NCI-H345 (cell line): Measurements from ENCODE around the gene HOXB3.
A peak's percentile ranks its signal among the peaks of the same experiment; 100 is the strongest.

ENCODE experiments used
- DNase-seq: peaks from one replicate; lab custom pipeline; 2025; lab: John Stamatoyannopoulos, UW

Gene HOXB3

DNA sequence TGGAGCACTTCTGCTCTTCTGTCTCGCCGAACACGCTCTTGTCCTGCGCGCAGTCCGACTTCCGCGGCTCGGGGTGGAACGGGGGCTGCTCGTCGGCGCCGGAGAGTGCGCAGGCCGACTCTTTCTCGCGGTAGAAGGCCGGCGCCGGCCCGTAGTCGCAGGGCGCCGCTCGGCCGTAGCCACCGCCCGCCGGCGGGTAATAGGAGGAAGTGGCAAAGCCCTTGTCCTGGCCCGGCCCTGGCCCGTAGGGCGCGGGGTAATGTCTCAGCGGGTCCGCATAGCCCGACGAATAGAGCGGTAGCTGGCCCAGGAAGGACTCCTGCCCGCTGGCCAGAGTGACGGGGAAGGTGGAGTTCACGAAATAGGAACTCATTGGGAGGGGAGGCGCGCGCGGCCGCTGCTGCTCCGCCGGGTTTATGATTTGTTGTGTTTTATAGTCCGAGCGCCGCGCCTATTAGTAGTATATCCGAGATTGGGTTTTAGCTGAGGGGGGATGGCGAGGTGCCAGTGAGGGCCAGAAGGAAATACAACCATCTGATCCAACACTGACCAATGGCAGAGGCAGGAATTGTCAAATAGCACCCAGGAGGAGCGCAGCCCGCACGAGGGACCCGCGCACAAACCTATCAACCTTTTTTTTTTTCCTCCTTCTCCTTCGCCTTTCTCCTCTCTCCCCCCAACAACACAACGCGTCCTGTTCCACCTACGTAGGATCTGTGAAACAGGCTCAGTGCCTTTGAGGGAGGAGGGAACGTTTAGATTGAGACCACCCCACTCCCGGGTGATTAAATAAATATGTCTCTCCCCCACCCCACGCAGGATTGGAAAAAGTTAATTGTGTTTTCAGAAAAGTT is 8.0 kb upstream of the HOXB3 start:
- no peak for DNase-seq

GRCh38 chr17:48597528-48597777 is 7.4 kb upstream of the HOXB3 start:
- no peak for DNase-seq

DNA sequence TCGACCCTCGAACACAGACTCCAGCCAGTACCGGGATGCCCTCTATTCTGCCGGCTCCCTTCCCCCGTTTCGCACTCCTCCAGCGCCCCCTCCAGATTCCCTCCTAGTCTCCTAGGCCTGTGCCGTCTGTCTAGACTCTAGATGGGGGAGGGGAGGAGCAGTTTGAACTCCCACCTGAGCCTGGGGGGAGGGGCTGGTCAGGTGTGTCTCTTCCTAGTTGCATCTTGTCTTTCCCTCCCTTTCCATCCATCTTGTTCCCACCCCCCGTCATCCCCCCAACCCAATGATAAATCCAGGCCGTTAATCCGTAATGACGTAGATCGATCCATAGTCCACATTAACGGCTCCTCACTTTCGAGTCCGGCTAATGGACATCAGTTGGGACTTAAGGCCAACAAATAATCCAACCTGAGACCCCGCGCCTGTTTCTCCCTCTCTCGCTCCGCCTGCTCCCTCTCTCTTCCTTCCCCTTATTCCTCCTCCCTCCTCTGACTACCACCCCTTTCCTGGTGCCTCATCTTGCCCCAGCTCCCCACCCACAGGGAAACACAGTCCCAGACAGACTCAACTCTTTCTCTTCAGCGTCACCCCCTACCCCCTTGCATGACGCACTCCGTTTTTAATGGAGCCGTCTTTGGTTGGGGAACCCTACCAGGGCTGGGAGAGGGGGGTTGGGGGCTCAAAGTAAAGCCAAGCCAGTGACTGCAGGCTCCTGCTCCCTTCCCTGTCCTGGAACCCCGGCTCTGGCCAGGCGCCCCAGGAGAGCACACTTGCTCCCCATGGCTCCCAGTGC is 6.9 kb upstream of the HOXB3 start:
- DNase-seq: no peak

GRCh38 chr17:48596000-48596734 is 6.1 kb upstream of the HOXB3 start:
- DNase-seq: no peak

DNA sequence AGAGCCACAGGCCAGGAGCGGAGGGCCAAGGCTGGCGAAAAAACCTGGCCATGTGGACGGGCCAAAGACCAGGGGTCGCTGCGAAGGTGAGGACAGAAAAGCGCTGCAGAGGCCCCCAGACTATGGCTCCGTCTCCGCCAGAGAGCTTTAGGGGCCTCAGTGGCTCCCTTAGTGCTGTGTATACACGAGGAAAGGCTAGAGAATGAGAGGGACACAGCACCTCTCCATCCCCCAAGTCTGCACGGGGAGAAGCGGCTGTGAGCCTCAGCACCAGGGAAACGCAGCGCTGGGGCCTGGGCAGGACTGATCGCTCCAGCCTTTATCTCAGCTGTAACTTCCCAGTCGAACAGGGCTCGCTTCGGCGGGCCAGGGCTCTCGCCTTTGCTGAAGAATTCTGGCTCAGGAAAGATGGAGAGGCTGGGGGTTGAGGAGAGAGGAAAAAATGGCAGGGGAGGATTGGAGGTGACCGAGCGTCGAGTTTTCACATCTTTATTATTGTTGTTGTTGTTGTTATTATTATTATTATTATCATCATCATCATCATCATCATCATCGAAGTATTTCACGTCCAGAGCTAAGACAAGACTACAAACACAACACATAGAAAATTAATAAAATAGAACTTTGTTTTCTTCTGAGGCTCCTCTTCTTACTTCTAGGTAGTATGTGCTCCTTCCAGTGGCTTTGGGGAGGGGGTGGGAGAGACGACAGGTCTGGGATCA is 5.4 kb upstream of the HOXB3 start:
- DNase-seq: no peak

DNA sequence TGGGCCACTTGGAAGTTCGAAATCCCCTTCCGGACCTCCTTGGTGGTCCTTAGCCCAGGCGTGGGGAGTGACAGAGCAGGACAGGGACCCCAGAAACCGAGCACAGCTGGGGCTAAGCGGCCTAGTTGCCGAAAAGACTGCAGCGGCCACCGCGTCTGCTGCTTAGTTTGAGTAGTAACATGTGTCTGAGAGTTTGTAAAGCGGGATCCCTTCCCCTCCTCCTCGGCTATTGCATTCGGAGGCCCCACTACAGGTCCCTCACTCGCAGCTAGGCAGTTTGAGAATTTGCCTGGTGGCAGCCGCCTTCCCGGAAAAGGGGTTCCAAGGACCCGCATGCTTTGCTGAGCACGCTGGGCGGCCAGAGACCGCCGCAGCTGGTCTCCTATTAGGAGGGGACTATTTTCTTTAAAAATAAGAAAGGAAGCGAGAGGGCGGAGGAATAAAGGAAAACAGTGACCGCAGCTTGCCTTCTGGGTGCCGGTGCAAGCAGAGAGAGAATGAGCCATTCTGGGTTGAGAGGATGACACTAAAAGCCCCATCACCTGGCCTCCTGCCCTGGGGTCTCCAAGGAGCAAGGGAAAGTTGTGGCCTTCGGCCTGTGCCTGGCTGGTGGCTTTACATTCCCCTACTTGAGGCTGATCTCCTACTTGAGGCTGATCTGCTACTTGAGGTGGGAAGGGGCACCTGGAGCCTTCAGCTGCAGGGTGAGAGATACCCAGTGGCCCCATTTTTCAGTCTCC is 4.7 kb upstream of the HOXB3 start:
- no peak for DNase-seq

DNA sequence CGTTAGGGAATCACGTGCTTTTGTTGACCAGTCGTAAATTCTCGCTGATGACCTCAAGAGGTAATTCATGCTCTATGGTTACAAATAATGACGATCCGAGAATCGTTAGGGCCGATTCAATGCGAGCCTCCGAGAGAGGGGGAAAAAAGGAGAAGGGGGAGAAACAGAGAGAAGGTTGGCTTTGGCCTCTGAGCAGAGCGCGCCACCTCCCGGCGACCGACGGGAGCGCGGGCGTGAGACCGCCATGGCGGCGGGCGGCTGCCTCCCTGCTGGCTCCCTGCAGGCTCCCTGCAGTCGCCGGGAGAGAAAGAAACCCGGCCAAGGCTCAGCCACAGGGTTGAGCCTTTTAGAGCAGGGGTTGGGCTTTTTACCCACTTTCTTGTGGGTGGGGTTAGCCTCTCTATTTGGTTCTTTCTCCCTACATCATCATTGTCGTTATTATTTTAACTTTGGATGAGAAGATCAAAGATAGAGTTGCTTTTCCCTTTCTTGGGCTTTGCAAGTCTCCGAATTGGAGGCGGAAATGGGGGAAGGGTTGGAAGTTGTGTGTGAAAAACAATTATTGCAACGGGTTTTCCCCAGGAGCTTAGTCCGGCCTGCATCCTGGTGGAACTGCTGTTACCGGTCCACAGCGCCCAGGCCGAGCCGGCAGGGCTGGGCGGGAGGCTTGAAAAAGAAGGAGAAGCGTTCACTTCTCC is 3.9 kb upstream of the HOXB3 start:
- peak; percentile 98 for DNase-seq

DNA sequence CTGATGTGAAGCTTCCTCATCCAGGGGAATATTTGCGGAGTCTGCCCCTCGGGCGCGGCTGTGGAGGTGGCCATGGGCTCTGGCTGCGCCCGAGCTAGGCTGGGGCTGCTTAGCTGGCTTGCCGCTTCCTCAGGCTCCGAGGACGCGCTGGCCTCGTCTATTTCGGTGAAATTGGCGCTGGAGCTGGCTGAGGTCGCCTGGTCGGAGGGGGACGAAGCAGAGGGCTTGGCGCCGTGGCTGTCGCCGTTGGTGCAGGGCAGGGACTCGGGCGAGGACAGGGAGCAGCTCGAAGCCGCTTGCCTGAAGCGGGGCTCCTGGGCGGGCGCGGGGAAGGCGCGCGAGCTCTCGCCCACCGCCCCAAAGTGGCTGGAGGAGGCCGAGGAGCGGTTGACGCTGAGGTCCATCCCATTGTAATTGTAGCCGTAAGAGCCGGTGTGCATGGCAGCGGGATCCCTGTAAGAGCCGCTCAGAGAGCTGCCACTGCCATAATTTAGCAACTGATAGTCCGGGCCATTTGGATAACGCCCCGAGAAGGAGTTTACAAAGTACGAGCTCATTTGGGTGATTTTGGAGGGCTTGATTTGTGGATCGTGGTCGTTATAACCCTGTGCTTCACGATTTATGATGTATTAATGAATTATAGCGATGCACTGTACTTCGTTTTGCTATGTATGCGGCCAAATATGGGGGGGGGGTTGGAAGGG is 3.2 kb upstream of the HOXB3 start, which contains the start of gene HOXB5:
TSS of gene HOXB5 (minus strand) at position 654 of the 704 bp plus-strand sequence. CDS start at position 557, 97 bp downstream.
- DNase-seq: peak; percentile 80

DNA sequence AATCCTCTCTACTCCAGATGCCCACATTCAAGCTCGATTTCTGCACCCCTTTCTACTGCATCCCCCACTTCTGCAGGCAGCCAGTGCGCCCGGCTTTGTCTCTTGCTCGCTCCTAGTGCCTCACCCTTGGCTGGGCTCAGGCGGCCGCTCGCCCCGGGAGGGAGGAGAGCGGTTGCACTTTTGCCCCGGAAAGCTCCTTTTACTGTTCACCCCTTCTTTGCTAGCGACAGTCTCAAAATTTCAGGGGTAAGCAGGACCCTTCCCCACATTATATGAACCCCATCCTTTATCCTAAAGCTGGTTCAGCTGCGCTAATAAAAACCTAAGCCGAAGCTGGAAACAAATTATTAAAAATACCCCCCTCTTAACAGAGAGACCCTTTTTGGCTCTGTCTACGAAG is 2.5 kb upstream of the HOXB3 start:
- peak; percentile 40 for DNase-seq

GRCh38 chr17:48592057-48592514 is 2.0 kb upstream of the HOXB3 start:
- peak; percentile 40 for DNase-seq

DNA sequence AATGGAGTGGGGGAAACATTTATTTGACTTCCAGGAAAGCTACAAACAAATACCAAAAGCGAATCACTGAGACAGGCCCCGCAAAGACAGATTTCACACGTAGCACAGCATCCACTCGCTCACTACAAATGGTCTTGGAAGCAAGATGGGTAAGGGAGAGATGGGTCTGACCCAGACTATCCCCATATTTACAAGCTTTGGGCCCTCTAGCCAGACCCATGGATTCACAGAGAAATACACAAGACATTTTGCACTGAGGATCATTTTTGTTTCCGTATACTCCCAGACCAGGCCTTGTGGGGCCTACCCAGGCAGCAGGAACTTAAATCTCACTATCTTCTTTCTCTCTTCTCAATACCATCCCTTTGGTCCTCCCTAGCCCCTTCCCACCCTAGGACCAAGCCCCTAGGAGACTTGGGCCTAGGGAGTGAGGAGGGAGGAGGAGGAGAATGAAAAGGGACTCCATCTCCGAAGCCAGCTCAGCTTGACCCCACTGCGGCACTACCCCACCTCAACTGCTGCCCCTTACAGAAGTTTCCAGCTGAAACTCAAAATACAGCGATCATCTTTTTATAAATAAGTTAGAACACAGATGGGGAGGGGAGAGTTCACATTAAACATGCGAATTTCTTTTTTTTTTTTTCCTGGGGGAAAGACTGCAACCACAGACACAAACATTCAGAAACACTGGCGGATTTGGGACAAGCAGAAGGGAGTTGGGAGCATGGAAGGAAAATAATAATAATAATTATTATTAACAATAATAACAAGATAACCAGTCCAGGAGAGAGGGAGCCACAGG is 1.4 kb upstream of the HOXB3 start:
- DNase-seq: peak; percentile 37

DNA sequence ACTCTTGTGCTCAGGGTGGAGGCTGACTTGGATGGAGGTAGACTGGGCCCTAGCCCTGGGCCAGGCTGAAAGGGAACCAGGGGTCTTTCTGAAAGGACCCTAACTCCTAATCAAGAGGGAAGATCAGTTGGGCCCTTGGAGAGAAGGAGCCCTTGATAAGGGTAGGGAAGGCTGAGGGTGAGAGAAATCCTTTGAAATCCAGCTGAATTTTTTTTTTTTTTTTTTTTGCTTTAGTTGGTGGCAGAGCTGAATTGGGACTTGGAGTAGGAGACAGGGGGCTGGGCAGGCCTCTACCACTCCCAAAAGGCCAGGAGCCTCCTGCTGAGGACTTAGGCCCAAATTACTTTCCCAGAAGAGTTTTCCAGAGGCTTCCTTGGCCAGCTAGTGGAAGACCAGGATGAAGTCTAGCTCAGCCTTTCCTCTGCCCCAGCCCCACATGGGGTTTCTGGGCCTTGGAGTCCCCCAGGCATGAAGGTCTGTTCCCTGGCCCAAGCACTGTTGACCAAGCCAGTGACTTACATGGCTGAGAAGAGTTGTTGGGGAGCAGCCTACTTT is 643 bp upstream of the HOXB3 start:
- peak; percentile 42 for DNase-seq

GRCh38 chr17:48589060-48589830 is 796 bp downstream of the HOXB3 start:
- peak; percentile 53 for DNase-seq

DNA sequence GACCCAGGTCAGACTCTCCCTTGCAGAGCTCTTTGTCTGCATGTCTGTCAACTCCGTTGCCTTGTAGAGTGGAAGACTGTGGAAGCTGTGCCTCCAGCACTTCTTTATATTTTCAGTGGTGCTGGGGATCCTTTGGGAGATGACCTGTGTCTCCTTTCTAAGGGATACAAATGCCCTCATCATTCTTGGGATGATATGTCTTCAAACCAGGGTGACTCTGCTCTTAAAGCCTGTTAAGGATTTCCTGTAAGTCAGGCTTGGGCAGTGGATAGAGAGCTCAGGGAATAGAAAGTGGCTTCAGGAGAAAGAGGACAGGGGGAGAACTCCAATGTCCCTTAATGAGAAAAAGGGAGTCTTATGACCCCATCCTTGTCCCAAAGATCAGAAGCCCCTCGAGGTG is 1.5 kb downstream of the HOXB3 start:
- peak; percentile 53 for DNase-seq

GRCh38 chr17:48588074-48588415 is 2.0 kb downstream of the HOXB3 start:
- no peak for DNase-seq

DNA sequence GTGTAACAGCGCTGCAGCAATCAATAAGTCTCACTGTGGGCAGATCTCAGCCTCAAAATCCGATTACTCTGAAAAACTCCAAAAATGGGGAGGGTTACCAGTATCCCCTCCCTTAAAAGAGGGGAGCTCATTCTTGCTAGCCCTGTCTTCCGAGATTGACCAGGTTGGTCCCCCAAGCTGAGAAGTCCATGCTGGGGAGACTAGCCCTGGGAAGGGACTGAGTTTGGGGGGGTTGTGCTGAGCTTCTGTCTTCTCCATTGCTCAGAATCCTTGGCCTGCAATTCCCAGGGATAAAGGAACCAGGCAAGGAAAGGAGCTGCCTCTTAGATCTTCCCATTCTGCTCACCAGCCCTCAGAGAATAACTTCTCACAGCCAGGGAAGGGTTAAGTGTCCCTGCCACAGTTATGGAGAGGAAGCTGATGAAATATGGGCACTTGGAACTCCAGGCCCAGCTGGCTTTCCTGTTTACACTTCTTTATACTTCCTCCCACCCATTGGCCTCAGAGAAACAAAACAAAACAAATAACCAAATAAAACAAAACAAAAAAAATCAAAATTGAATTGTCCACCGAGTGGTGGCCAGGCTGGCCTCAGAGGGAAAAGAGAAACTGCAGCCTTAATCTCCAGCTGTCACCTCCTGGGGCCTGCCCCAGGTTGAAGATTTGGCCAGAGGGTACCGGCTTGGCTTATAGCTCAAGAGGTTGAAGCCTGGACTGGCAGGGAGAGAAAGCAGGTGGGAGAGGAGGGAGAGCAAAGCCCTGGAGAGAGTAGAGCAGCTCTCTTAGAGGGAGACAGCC is 2.6 kb downstream of the HOXB3 start:
- DNase-seq: peak; percentile 94
